Tibial nerve (tissue), 4 donors: ENCODE measurements around the gene SH2D3A.

Source experiments
- EP300 ChIP-seq, 2 donors: sonication (generic); formaldehyde crosslinking; IDR thresholded peaks; one replicate each; pipeline ENCODE4 v1.6.1; 2017; ENCODE audit warnings: antibody characterized with exemption in 2 of 2, mild to moderate bottlenecking in 1 of 2
- POLR2A ChIP-seq, 2 donors: fragments of 450-650 bp; IDR thresholded peaks; one replicate each; pipeline ENCODE4 v1.6.1; 2017; ENCODE audit warnings: antibody characterized with exemption in 2 of 2, mild to moderate bottlenecking in 2 of 2, moderate library complexity in 2 of 2
- TF ChIP-seq, protein P1 (sequence below), 5 experiments: fragments of 200-600 bp in 3 of 5; fragments of 450-650 bp in 2 of 5; sonication (generic) in 3 of 5; IDR thresholded peaks; one replicate each; pipeline ENCODE4 v1.5.1; 2016 to 2019; ENCODE audit warnings: antibody characterized with exemption in 5 of 5, mild to moderate bottlenecking in 3 of 5, moderate library complexity in 2 of 5

GRCh38 chr19:6752256-6753177, 14.7 kb downstream of the SH2D3A start:
- TF ChIP-seq, protein P1, sequence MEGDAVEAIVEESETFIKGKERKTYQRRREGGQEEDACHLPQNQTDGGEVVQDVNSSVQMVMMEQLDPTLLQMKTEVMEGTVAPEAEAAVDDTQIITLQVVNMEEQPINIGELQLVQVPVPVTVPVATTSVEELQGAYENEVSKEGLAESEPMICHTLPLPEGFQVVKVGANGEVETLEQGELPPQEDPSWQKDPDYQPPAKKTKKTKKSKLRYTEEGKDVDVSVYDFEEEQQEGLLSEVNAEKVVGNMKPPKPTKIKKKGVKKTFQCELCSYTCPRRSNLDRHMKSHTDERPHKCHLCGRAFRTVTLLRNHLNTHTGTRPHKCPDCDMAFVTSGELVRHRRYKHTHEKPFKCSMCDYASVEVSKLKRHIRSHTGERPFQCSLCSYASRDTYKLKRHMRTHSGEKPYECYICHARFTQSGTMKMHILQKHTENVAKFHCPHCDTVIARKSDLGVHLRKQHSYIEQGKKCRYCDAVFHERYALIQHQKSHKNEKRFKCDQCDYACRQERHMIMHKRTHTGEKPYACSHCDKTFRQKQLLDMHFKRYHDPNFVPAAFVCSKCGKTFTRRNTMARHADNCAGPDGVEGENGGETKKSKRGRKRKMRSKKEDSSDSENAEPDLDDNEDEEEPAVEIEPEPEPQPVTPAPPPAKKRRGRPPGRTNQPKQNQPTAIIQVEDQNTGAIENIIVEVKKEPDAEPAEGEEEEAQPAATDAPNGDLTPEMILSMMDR (IDR thresholded peaks at IDR 0.05), result no peak
- TF ChIP-seq POLR2A (IDR thresholded peaks at IDR 0.05), result no peak
- no peak for TF ChIP-seq EP300 (IDR thresholded peaks at IDR 0.05)
